WTC11 (cell line): ENCODE data around the gene ZDHHC14. TPM values are rescaled to one million over a fixed set of nuclear protein-coding genes. Genes with fewer than 3 reads are reported as not detected.
"Not testable (repeated sequence)": the region's sequence is repeated elsewhere in the genome, so short reads cannot be mapped to it uniquely, and the experiment has no call there.

Experiments
- ATAC-seq: fragments of 200-7000 bp; cut with Tn5 transposase; 2 replicates; pipeline ENCODE4 v1.10.0; 2021; ENCODE audit warnings: mild to moderate bottlenecking, moderate library complexity
- CTCF ChIA-PET: fragments of 300-600 bp; sonication (Branson Sonifier 250); formaldehyde crosslinking; loops from one replicate; lab custom pipeline; 2021; ENCODE audit warnings: antibody characterized with exemption; lab: Charles Lee
- POLR2A ChIA-PET: fragments of 350-600 bp; sonication (Branson Sonifier 250); formaldehyde crosslinking; loops from one replicate; lab custom pipeline; 2021; ENCODE audit warnings: antibody characterized with exemption; lab: Charles Lee
- DNase-seq: peaks from one replicate; pipeline ENCODE4 v3.0.0; 2021; ENCODE audit warnings: low spot score
- H3K27ac Mint-ChIP-seq: 2 replicates; pipeline ENCODE4 v1.8.0; 2021; ENCODE audit warnings: mixed read lengths
- H3K27me3 Mint-ChIP-seq: 2 replicates; pipeline ENCODE4 v1.8.0; 2021; ENCODE audit warnings: low read depth, mild to moderate bottlenecking, moderate library complexity, mixed read lengths
- H3K36me3 Mint-ChIP-seq: 2 replicates; pipeline ENCODE4 v1.8.0; 2021; ENCODE audit warnings: mixed read lengths
- H3K4me1 Mint-ChIP-seq: 2 replicates; pipeline ENCODE4 v1.8.0; 2022; ENCODE audit warnings: mixed read lengths
- H3K4me3 Mint-ChIP-seq: 2 replicates; pipeline ENCODE4 v1.8.0; 2021; ENCODE audit warnings: mild to moderate bottlenecking, moderate library complexity, mixed read lengths
- H3K9me3 Mint-ChIP-seq: 2 replicates; pipeline ENCODE4 v1.8.0; 2021; ENCODE audit warnings: mixed read lengths
- IRF2 ChIP-seq: sonication (generic); formaldehyde crosslinking; IDR thresholded peaks from 2 replicates; pipeline ENCODE4 v1.8.0; 2022; ENCODE audit warnings: low read depth, missing genetic modification reagents, borderline replicate concordance
- JAZF1 ChIP-seq: fragments of 250-450 bp; sonication (Bioruptor Pico); IDR thresholded peaks from 2 replicates; pipeline ENCODE4 v1.9.0; 2021; ENCODE audit warnings: moderate library complexity, mild to moderate bottlenecking, inconsistent platforms
- MYBL2 ChIP-seq: sonication (generic); formaldehyde crosslinking; IDR thresholded peaks from 2 replicates; pipeline ENCODE4 v1.8.1; 2023; ENCODE audit warnings: mild to moderate bottlenecking, moderate library complexity, missing genetic modification reagents
- NR1H2 ChIP-seq: sonication (generic); formaldehyde crosslinking; IDR thresholded peaks from 2 replicates; pipeline ENCODE4 v1.9.0; 2021; ENCODE audit warnings: mild to moderate bottlenecking, moderate library complexity, missing genetic modification reagents
- STAT6 ChIP-seq: sonication (generic); formaldehyde crosslinking; conservative IDR thresholded peaks from 2 replicates; pipeline ENCODE4 v1.8.1; 2023; ENCODE audit warnings: mild to moderate bottlenecking, low read depth, missing genetic modification reagents, moderate library complexity
- ZNF263 ChIP-seq: sonication (generic); formaldehyde crosslinking; IDR thresholded peaks from 2 replicates; pipeline ENCODE4 v1.8.1; 2022; ENCODE audit warnings: low read depth, mild to moderate bottlenecking, moderate library complexity, missing genetic modification reagents
- ZNF281 ChIP-seq: sonication (generic); formaldehyde crosslinking; IDR thresholded peaks from 2 replicates; pipeline ENCODE4 v1.8.0; 2023; ENCODE audit warnings: mild to moderate bottlenecking, missing genetic modification reagents
- ZNF512 ChIP-seq: sonication (generic); formaldehyde crosslinking; IDR thresholded peaks from 2 replicates; pipeline ENCODE4 v1.8.1; 2022; ENCODE audit warnings: missing genetic modification reagents, borderline replicate concordance
- ZNF532 ChIP-seq: fragments of 250-450 bp; sonication (Bioruptor Pico); IDR thresholded peaks from 2 replicates; pipeline ENCODE4 v1.9.0; 2021; ENCODE audit warnings: mild to moderate bottlenecking, borderline replicate concordance
- ZNF671 ChIP-seq: fragments of 250-450 bp; sonication (Bioruptor Pico); IDR thresholded peaks from 2 replicates; pipeline ENCODE4 v1.8.0; 2021; ENCODE audit warnings: mild to moderate bottlenecking
- total RNA-seq: library from RNA; stranded (reverse); gene quantifications from 3 replicates; pipeline ENCODE4 v1.2.3, GENCODE V29; 2021
- TF ChIP-seq, protein P1 (sequence below): fragments of 250-450 bp; sonication (Bioruptor Pico); IDR thresholded peaks from 2 replicates; pipeline ENCODE4 v1.9.0; 2021; ENCODE audit warnings: moderate library complexity, mild to moderate bottlenecking, inconsistent platforms, borderline replicate concordance
- TF ChIP-seq, protein P2 (sequence below): sonication (generic); formaldehyde crosslinking; IDR thresholded peaks from 2 replicates; pipeline ENCODE4 v1.8.1; 2023; ENCODE audit warnings: mild to moderate bottlenecking, missing genetic modification reagents, moderate library complexity

Gene ZDHHC14
- total RNA-seq, 1 experiment from 2014 or later = 6.6 TPM

GRCh38 chr6:157407646-157408045 is 26.7 kb downstream of the ZDHHC14 start (continued):
- TF ChIP-seq STAT6 (CRISPR knock-in tag) = no peak
- no peak for TF ChIP-seq ZNF281 (CRISPR knock-in tag)
- TF ChIP-seq MYBL2 (CRISPR knock-in tag) = no peak

GRCh38 chr6:157408427-157408826 is 27.4 kb downstream of the ZDHHC14 start:
- H3K27me3 Mint-ChIP-seq, CTCF ChIA-PET: not testable (repeated sequence)

GRCh38 chr6:157410045-157410444 is 29.1 kb downstream of the ZDHHC14 start:
- no peak overlapping the region for H3K27ac Mint-ChIP-seq
- H3K9me3 Mint-ChIP-seq = peaks cover 10% of the 10 kb centered on the region; the same call in 1 of the 2 replicates
- POLR2A ChIA-PET = no interaction called here
- CTCF ChIA-PET = no interaction called here
- H3K36me3 Mint-ChIP-seq = peaks cover 5% of the 10 kb centered on the region; the same call in 1 of the 2 replicates
- H3K27me3 Mint-ChIP-seq = no peaks in the 10 kb centered on the region
- no peak for ATAC-seq
- peaks cover 27% of the 10 kb centered on the region for H3K4me1 Mint-ChIP-seq
- TF ChIP-seq, protein P1, sequence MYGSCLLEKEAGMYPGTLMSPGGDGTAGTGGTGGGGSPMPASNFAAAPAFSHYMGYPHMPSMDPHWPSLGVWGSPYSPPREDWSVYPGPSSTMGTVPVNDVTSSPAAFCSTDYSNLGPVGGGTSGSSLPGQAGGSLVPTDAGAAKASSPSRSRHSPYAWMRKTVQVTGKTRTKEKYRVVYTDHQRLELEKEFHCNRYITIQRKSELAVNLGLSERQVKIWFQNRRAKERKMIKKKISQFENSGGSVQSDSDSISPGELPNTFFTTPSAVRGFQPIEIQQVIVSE = no peak
- TF ChIP-seq ZNF263 (CRISPR knock-in tag) (no peak), NR1H2 (CRISPR knock-in tag) (no peak), ZNF671 (CRISPR knock-in tag) (no peak), ZNF281 (CRISPR knock-in tag) (no peak), ZNF532 (CRISPR knock-in tag) (no peak), JAZF1 (CRISPR knock-in tag) (no peak), IRF2 (no peak), ZNF512 (CRISPR knock-in tag) (no peak)
- TF ChIP-seq, protein P2, sequence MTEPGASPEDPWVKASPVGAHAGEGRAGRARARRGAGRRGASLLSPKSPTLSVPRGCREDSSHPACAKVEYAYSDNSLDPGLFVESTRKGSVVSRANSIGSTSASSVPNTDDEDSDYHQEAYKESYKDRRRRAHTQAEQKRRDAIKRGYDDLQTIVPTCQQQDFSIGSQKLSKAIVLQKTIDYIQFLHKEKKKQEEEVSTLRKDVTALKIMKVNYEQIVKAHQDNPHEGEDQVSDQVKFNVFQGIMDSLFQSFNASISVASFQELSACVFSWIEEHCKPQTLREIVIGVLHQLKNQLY (CRISPR knock-in tag) = no peak
- no peak overlapping the region for H3K4me3 Mint-ChIP-seq
- no peak for DNase-seq

More at GRCh38 chr6:157408427-157408826, 27.4 kb downstream of the ZDHHC14 start:
- ATAC-seq, H3K4me3 Mint-ChIP-seq, H3K36me3 Mint-ChIP-seq, H3K27ac Mint-ChIP-seq, DNase-seq, POLR2A ChIA-PET: not testable (repeated sequence)
- peaks cover 10% of the 10 kb centered on the region; the same call in 1 of the 2 replicates for H3K9me3 Mint-ChIP-seq
- peaks cover 40% of the 10 kb centered on the region for H3K4me1 Mint-ChIP-seq
